ENCODE data around the gene C7orf25.

- TF ChIP-seq CTCF (IDR thresholded peaks at IDR 0.05; ENCODE audit: low read depth, low read length) (no peak), EZH2phosphoT487 (IDR thresholded peaks at IDR 0.05; ENCODE audit: low read depth) (no peak)
These were observed 1.7 kb upstream of the C7orf25 start for GRCh38 chr7:42913591-42913990.

All from OCI-LY3 (cell line).